ENCODE measurements around the gene DOCK10.

Gene DOCK10

DNA sequence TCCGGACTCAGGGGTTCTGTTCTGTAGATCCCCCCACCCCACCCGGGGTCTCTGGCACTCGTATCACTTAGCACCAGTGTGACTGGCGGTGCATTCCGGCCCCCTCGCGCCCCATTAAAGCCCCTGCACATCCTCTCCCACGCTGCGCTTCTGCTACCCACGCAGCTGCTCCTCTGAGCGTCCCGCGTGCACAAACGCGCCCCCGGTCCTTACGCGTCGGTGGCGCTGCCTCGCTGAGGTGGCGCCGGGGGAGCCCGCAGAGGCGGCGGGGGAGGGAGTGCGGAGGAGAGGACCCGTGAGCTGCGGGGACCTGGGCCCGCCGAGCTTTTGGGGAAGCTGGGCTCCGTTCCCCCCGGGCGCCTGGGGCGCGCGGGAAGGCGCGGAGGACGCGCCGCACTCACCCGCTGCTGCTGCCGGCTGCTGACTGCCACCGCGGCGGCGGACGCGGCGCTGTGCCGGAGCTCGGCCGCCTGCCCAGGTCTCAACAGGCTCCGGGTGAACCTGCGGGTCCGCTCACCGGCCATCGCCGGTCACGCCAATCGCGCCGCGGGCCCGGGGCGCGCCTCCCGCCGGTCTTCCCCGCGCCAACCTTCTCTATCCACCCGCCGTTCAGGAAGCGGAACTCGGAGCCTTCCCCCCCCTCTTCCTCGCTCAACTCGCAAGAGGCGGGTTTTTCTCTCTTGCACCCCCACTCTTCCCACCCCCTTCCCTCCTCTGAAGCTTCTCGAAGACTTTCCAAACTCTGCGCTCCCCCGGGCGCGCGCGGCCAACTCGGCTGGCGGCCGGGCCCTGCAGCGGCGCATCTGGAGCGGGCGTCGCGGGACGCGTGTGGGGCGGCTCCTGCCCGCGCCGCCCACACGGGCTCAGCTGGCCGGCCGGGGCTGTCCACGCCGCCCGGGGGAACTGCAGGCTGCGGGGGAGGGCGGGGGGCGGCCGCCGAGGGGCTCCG lies at the start of gene DOCK10:
DOCK10 (minus strand) TSS at position 618 of the 949 bp plus-strand sequence; CDS start at position 524, 94 bp downstream.
- DNase-seq (ENCODE audit: low read depth) = peak; percentile 77

DNA sequence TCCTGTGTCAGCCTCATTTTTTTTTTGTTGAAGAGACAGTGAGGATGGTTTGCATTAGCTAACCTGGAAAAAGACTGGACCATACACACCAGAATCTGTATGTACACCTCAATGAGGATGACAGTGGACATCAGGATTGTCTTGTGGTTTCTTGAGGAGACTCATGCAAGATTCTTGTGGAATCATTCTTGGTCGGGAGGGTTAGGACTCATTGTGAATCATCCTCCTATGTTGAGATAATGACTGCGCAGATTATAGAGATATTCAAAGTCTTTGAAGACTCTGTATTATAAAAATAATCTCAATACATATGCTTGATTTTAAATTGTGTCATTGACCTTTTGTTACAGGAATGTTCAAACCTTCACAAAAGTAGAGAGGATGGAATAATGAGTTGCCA lies 49.1 kb upstream of the DOCK10 start:
- DNase-seq (ENCODE audit: low read depth) = peak; percentile 97

DNA sequence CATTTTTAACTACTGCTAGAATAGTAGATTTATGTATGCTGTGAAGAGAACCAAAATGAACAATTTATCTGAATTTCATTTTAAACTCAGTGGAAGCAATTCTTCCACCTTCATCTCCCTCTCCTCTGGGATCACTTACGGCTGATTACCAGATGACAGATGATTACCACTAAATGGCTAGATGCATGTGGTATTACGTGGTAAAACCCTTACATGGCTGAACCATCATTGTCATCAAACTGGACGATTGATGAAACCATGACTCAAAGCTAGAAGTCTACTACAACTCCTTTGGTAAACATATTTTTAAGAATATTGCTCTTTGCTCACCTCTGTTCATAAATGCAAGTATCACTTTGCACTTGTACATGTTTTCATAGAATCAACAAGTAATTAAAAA lies 48.5 kb upstream of the DOCK10 start:
- peak; percentile 51 for DNase-seq (ENCODE audit: low read depth)

GRCh38 chr2:225086915-225087314 lies 44.6 kb upstream of the DOCK10 start:
- DNase-seq (ENCODE audit: low read depth) = no peak

- no peak for DNase-seq (ENCODE audit: low read depth)
These were observed 44.2 kb upstream of the DOCK10 start for GRCh38 chr2:225086439-225086838.

DNA sequence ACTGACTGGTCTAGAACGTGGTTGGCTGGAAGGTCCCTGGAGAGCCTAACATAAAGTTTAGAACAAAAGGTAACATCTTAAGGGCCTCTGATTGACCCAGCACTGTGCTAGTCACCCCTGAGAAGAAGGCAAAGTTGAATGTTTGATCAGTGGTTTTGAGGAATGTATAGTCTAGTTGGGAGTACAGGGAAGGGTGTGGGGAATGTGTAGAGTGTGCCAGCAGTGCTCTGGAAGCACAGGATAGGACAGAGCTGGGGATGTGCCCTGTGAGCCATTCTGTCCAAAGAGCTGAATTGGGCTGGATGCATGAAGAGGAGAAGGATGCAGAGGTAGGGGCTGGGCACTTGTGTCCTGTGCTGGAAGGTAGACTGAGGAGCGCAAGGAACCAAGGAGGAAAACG lies 41.0 kb upstream of the DOCK10 start:
- peak; percentile 24 for DNase-seq (ENCODE audit: low read depth)

DNA sequence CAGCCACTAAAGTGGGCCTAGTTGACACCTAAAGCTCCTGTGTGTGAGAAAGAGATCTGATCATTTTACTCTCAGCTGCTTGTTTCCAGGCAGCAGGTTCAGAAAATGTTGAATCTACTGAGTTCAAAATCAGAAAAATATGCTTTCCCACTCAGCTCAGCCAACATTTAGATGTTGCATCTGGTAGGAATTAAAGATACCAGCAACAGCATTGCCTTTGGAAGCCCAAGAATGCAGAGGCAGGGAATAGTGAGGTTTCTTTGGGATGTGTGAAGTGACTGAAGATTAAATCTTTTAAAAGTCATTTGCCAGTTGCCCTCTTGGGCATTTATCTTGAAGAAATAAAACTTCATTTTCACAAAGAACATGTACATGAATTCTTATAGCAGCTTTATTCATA lies 33.9 kb upstream of the DOCK10 start:
- DNase-seq (ENCODE audit: low read depth) = peak; percentile 85

DNA sequence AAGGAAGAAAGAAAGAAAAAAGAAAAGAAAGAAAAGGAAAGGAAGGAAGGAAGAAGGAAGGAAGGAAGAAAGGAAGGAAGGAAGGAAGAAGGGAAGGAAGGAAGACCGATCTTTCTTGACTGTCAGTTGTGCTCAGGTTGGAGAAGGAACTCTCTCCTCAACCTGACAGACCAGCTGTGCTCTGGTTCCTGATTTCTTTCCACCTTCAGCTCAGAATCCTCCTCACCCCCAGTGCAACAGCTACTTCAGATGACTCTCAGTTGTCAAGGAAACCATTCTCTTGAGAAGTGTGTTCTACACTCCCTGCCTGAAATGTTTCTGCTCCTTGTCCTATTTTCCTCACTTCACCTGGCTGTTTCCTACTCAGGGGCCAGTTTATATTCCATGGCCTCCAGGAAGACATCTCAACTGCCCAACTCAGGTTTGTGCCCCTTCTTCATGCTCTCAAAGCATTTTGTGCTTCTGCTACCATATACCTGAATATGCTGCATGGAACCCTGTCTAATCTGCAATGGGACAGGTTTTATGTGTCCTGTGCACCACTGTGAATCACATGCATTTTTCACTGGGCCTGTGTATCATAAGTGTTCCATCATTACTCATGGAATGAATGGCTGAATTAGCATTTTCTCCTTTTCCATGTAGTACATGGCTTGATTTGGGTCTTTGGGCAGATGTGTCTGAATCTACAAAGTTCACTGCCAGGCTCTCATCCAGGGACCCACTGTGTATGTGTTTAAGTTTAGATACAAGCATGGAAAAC lies 32.8 kb upstream of the DOCK10 start:
- DNase-seq (ENCODE audit: low read depth) = peak; percentile 30

- DNase-seq (ENCODE audit: low read depth) = no peak
These were observed 32.1 kb upstream of the DOCK10 start for GRCh38 chr2:225074366-225074765.

DNA sequence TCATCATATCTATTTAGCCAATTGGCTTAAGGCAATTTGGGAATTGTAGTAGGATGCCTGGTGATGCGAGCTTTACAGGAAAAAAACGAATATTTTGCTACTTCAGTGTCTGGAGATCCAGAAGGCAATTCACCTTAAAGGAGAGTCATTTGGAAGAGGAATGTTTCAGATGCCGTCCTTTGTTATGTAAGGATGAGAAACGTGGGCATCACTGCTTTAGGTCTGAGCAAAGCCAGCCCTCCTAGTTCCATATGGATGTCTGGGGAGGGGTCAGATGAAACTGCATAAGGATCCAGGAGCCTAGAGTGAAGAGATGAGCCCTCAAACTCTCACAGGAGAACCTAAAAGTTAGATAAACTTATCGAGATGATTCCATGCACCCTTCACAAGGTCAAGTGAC lies 30.9 kb upstream of the DOCK10 start:
- DNase-seq (ENCODE audit: low read depth) = no peak

DNA sequence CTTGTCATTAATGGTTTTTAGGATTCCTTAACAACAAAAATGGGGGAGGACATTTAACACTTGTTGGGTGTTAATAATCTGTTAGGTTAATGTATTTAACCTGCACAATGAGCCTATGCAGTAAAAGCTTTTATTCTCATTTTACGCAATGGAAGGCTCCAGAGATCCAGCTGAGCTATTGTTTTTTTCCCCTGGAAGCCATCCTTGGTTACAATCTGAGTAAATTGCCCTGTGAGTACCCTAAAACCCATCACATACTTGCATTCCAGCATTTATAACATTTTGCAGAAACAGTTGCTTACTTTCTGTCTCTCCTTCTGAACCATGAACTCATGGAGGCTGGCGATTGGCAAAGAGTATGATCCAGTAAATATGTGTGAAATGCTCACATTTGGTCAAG lies 30.2 kb upstream of the DOCK10 start:
- no peak for DNase-seq (ENCODE audit: low read depth)

- no peak for DNase-seq (ENCODE audit: low read depth)
These were observed 28.5 kb upstream of the DOCK10 start for GRCh38 chr2:225070811-225071210.

GRCh38 chr2:225069966-225070365 lies 27.7 kb upstream of the DOCK10 start:
- no peak for DNase-seq (ENCODE audit: low read depth)

DNA sequence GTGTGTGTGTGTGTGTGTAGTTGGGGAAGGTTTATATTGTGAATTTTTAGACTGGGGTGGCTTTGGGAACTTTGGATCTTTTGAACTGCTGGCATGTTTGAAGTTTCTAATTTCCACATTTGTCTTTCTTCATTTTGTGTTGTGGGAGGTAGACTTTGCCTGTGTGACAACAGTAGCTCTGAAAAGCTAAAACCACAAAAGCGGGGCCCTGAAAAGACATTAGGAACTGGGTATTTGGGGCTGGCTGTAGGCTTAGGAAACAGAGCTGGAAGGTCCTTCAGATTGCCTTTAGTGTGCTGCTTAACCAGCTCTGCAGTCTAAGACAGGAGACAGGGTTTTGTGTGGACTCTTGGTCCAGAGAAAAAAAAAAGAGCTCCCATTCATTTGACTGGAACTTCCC lies 27.2 kb upstream of the DOCK10 start:
- no peak for DNase-seq (ENCODE audit: low read depth)

- DNase-seq (ENCODE audit: low read depth) = no peak
These were observed 23.6 kb upstream of the DOCK10 start for GRCh38 chr2:225065882-225066281.

DNA sequence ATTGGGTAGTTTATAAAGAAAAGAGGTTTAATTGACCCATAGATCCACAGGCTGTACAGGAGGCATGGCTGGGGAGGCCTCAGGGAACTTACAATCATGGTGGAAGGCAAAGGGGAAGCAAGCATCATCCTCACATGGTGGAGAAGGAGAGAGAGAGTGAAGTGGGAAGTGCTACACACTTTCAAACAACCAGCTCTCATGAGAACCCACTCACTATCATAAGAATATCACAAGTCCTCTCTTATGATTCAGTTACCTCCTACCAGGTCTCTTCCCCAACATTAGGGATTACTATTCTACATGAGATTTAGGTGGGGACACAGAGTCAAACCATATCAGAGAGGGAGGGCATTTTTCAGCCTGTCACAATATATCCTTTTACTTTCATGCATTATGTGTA lies 22.7 kb upstream of the DOCK10 start:
- DNase-seq (ENCODE audit: low read depth) = no peak

DNA sequence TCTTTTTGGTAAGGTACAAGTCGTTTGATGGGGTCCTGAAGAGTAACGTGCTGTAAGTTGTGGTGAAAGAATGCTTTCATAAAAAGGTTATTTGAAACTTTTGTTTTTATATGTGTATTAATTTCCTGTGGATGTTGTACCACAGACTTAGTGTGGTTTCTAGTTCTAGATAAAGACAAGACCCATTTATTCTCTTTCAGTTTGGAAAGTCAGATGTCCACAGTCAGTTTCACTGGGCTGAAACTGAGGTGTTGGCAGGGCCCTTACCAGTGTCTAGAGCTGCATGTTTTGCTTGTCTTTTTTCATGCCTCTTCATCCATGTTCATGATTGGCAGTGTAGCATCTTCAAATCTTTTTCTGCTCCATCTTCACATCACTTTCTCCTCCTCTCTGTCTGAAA lies 22.1 kb upstream of the DOCK10 start:
- DNase-seq (ENCODE audit: low read depth) = no peak

GRCh38 chr2:225056330-225057073 lies 14.2 kb upstream of the DOCK10 start:
- peak; percentile 50 for DNase-seq (ENCODE audit: low read depth)

- DNase-seq (ENCODE audit: low read depth) = no peak
These were observed 13.4 kb upstream of the DOCK10 start for GRCh38 chr2:225055714-225056113.

GRCh38 chr2:225052703-225053102 lies 10.4 kb upstream of the DOCK10 start:
- peak; percentile 36 for DNase-seq (ENCODE audit: low read depth)

- peak; percentile 50 for DNase-seq (ENCODE audit: low read depth)
These were observed 5.2 kb upstream of the DOCK10 start for GRCh38 chr2:225047502-225047901.

- DNase-seq (ENCODE audit: low read depth) = no peak
These were observed 516 bp upstream of the DOCK10 start for GRCh38 chr2:225042800-225043167.
